Measurements from ENCODE around the gene XYLT1. TPM values are rescaled to one million over a fixed set of nuclear protein-coding genes. Genes with fewer than 3 reads are reported as not detected.

XYLT1 gene
- total RNA-seq, 1 donor from 2014 or later: 41.6 TPM

- intact Hi-C loops (cut with micrococcal nuclease): loop anchor here (10.0 kb wide), 1 partner anchor 347 kb away; no protein-coding TSS in a partner anchor
Measured at GRCh38 chr16:17362183-17362582, 108.6 kb downstream of the XYLT1 start.

- intact Hi-C loops (cut with micrococcal nuclease): loop anchor here (1.0 to 10.0 kb wide), 2 partner anchors 9 to 346 kb away; no protein-coding TSS in a partner anchor
Measured at GRCh38 chr16:17360693-17361122, 110.1 kb downstream of the XYLT1 start.

DNA sequence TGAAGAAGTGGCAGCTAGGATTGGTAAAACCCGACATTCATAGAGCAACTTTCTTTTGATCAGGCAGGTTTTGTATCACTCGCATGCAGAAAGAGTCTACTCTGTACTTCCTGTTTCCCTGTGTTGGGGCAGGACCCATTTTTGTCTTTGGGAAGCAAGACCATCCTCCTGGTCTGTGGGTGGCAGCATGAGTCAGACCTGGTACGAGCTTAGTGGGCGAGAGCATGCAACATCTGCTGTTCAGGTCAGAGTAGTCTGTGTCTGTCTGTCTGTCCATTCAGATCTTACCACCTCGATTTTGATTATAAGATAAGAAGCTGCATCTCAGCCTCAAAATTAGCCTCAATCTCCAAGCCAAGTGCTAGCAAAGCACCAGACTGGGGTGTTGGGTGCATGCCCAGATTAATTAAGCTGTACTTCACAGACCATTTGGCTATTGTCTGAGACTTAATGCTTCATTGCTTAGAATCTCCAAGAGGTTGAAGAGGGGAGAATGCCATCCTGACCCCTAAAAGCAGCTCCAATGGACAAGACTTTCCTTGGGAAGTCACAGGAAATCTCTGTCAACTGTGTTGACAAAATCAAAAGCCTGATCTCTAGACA, 110.9 kb downstream of the XYLT1 start:
- intact Hi-C loops (cut with micrococcal nuclease): loop anchor here (1.0 to 10.0 kb wide), 2 partner anchors 9 to 345 kb away; no protein-coding TSS in a partner anchor

DNA sequence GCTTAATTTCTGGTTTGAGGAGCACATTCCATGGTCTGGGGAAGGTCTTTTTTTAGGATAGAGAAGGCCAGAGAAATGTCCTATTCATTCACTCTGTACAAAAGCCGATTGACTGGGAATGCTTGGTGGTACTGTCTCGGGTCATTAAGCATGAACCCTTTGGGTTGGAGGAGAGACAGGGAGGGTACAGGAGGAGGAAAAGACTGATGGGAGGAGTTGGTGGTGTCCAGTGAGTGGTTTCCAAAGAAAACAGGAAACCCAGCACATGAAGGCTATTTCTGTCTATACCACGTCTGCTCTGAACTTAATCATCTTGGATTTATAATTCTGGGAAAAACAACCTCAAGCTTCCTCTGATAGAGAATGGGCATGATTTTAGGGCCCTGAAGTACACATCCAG, 111.9 kb downstream of the XYLT1 start:
- intact Hi-C loops (cut with micrococcal nuclease): no loop called here

GRCh38 chr16:17358355-17358754, 112.4 kb downstream of the XYLT1 start:
- intact Hi-C loops (cut with micrococcal nuclease): no loop called here

- intact Hi-C loops (cut with micrococcal nuclease): no loop called here
Measured at GRCh38 chr16:17357307-17358062, 113.3 kb downstream of the XYLT1 start.

- intact Hi-C loops (cut with micrococcal nuclease): no loop called here
Measured at GRCh38 chr16:17356243-17356933, 114.4 kb downstream of the XYLT1 start.

DNA sequence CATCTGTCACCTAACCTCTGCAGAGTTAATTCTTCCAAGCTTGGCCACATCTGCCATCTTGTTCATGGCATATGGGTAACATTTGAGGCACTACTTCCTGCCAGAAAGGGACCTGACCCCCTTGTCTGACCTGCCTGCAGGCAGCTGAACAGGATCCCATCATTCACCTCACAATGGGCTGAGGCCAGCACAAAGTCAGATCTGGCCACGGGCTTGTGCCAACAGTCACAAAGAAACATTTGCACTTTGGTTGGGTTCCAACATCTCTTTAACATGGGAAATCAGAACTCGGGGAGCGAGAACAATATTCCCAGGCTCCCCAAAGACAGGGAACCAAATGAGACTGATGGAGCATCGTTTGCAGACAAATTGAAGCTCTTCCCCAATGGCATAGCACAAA, 116.1 kb downstream of the XYLT1 start:
- intact Hi-C loops (cut with micrococcal nuclease): no loop called here

GRCh38 chr16:17354141-17354601, 116.6 kb downstream of the XYLT1 start:
- intact Hi-C loops (cut with micrococcal nuclease): no loop called here

- intact Hi-C loops (cut with micrococcal nuclease): no loop called here
Measured at GRCh38 chr16:17353561-17353960, 117.2 kb downstream of the XYLT1 start.

DNA sequence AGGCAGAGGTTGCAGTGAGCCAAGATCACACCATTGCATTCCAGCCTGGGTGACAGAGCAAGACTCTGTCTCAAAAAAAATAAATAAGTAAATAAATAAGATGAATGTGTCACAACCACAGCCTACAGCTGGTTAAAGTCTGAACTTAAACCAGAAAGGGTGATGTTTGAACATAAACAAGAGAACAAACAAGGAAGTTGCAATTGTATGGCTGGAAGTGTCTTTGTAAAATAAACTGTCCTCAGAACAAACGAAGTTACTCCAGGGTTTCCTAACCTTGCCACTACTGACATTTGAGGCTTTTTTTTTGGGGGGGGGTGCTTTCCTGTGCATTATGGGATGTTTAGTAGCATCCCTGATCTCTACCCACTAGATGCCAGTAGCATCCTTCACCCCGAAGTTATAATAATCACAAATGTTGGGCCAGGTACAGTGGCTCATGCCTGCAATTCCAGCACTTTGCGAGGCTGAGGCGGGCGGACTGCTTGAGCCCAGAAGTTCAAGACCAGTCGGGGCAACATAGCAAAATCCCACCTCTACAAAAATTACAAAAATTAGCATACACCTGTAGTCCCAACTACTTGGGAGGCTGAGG, 119.2 kb downstream of the XYLT1 start:
- intact Hi-C loops (cut with micrococcal nuclease): no loop called here

DNA sequence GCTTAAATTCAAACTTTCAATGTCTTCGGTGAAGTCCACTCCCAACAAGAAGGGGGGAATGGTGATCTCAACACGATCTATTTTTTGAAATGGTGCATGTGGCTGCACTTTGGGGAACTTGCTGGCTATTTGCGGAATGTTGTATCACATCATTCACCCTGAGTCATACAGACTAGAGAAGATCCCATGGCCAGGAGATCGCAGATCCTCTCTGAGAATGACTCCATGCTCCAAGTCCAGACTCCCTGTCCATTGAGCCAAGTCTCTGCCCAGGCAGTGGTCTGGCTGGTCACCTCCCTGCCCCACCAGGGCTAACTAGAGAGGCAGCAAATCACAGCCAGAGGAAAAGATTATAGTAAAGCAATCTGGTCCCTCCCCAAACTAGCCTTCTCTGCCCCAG, 120.6 kb downstream of the XYLT1 start:
- intact Hi-C loops (cut with micrococcal nuclease): no loop called here

DNA sequence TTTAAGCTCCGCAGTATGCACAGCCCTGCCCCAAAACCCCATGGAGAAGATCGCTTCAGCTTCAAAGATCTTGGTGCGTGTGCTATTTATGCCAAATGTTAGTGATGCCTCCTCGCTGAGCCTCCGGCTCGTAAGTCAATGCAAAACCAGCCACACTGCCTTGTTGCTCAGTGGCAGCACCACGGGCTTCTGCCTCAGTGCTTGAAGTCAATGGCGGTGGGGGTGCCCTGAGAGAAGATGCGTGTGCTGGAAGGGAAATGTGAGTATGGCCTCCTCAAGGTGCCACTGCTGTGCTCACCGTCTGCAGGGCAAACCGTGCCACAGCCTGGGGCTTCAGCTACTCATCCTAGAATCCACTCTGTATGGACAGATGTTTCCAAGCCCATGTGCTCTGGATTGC, 121.9 kb downstream of the XYLT1 start:
- intact Hi-C loops (cut with micrococcal nuclease): loop anchor here (5.0 kb wide), 1 partner anchor 157 kb away; no protein-coding TSS in a partner anchor

DNA sequence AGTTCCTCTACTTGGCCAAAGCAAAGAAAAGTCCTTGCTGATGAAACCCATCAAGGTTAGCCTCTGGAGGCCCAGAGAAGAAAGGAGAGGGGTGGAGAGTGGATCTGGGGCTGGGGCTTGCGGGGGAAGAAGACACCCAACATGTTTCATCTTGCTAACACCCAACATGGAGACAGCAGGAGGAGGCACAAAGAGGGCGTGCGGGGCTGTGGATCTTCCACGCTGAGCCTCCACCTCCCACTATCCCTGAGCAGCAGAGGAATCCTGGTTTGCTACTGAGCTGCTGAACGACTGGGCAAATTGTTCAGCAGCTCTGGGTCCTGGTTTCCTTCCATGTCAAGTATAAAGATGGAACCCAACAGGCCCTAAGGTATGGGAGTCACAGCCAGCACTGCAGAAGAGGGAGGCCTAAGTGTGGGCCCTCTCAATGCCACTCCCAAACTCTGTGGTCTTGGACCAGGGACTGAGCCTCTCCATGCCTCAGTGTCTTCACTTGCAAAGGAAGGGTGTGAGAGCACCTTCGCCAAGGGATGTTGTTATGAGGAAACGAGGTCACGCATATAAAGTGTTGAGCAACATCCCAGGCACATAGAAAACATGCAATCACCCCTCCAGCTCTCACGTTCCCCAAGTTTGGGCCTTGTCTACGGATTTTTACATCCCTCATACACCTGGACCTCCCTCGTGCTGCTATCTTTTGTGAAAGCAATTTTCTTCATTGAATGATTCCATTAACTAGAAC, 122.5 kb downstream of the XYLT1 start:
- intact Hi-C loops (cut with micrococcal nuclease): loop anchor here (5.0 kb wide), 1 partner anchor 156 kb away; no protein-coding TSS in a partner anchor

DNA sequence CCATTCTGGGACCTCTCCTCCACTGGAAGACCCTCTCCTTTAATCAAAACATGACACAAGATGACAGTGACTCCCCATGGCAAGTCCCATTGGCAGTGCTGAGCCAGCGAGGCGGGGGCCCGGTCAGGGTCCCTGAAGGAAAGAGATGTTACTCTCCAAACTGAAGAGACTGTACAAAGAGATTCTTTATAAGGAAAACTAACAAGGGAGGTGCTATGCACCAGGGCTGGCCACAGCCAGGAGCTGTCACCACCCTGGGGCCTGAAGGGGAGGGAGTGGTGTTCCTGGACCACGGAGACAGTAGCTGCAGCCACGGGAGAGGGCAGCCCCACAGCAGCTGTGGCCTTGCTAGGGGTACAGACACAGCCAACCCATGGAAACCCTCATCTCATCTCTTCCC, 123.1 kb downstream of the XYLT1 start:
- intact Hi-C loops (cut with micrococcal nuclease): loop anchor here (1.0 to 5.0 kb wide), 2 partner anchors 22 to 155 kb away; no protein-coding TSS in a partner anchor

DNA sequence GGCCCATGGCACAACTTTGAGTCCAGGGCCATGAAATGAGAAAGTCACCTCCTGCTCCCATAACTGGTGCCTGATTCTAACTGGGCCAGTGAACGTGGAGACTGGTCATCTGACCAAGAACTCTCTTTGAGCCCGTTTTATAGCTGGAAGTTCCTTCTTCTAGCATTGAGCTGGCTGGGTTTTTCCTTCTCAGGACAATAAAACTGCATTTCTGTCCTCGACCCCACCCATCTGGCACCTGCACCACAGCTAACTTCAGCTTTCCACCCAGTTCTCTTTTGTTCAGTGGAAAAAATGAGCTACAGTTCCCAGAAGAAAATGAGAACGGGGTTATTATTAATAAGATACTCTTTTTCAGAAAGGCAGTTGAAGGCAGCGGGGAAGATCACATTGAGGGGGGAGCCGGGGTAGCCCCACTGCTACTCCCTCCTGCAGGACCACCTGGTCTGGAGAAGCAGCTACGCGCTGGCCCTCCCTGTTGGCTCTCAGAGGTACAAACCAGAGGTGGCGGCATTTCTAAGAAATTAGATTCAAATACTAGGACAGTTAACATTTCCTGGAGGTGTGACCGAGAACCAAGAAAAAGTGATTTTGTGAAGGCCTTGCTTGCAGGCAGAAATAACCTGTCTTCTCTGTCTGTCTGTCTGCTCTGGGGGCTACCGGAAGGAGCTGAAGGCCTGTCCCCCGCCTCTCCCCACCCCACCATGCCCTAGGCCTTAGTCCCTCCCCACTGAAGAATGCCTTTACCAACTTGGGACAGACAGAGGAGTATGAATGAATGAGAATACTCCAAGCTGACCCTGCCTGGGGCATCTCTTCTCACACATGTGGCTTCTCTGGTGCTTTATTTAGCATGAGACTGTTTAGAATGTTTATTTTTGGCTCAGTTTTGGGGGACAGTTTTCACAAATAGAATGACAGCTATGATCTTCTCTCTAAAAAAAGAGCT, 123.9 kb downstream of the XYLT1 start:
- intact Hi-C loops (cut with micrococcal nuclease): loop anchor here (1.0 to 5.0 kb wide), 2 partner anchors 22 to 155 kb away; no protein-coding TSS in a partner anchor

DNA sequence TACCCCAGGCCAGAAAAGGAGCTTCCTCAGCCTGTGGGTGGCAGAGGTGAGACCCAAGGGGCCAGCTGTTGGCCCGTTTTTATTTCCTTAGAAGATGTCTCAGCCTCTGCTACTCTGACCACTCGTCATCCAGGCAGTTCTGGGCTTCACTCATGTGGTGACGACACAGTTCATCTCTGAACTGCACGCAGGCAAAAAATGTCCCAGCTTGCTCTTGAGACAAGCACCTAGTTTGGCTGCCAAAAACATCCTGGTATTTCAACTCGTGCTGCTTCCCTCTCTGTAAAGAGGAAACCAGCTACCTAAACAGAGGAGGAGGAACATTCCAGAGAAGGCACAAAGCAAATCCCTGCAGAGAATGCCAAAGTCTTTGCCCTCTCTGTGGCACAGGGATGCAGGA, 125.7 kb downstream of the XYLT1 start:
- intact Hi-C loops (cut with micrococcal nuclease): loop anchor here (5.0 kb wide), 1 partner anchor 153 kb away; no protein-coding TSS in a partner anchor

DNA sequence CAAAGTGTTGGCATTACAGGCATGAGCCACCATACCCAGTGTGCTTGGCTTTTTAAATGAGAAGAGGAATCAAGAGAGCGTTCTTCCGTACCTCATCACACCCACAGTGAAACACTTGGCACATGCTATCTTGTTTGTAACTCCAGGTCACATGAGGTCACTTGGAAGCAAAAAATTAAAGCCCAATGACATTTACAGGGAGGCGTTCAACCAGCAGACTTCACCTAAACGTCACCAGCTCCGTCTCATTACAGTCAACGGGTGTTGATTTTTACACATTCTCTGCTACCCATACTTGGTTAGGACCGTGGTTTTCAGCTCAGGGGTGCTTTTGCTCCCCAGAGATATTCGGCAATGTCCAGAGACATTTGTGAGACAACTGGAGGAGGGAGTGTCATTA, 127.0 kb downstream of the XYLT1 start:
- intact Hi-C loops (cut with micrococcal nuclease): loop anchor here (1.0 to 5.0 kb wide), 7 partner anchors 21 to 481 kb away; no protein-coding TSS in a partner anchor

- intact Hi-C loops (cut with micrococcal nuclease): loop anchor here (1.0 to 5.0 kb wide), 7 partner anchors 21 to 481 kb away; no protein-coding TSS in a partner anchor
Measured at GRCh38 chr16:17343028-17343427, 127.7 kb downstream of the XYLT1 start.
